Activated naive CD4-positive, alpha-beta T cell treated with anti-CD3 and anti-CD28 coated beads, Interleukin-2, amount 50 U/mL, for 16 hours (primary cell): ENCODE measurements around the gene VWF.
"Not testable (repeated sequence)": the region's sequence is repeated elsewhere in the genome, so short reads cannot be mapped to it uniquely, and the experiment has no call there.

Experiments used
- DNase-seq: peaks from one replicate; pipeline ENCODE4 v3.0.0-alpha.2; 2020

VWF gene

GRCh38 chr12:6102021-6102420 is 22.4 kb downstream of the VWF start:
- DNase-seq = not testable (repeated sequence)

- DNase-seq = no peak
Observed at GRCh38 chr12:6099316-6099715, 25.2 kb downstream of the VWF start.

- DNase-seq = no peak
Observed at GRCh38 chr12:6097411-6097810, 27.1 kb downstream of the VWF start.

- no peak for DNase-seq
Observed at GRCh38 chr12:6096527-6096926, 27.9 kb downstream of the VWF start.

GRCh38 chr12:6095269-6095668 is 29.2 kb downstream of the VWF start:
- no peak for DNase-seq

GRCh38 chr12:6093764-6094163 is 30.7 kb downstream of the VWF start:
- no peak for DNase-seq

- DNase-seq = no peak
Observed at GRCh38 chr12:6092784-6093722, 31.4 kb downstream of the VWF start.

- DNase-seq = no peak
Observed at GRCh38 chr12:6091786-6092566, 32.5 kb downstream of the VWF start.

GRCh38 chr12:6090803-6091202 is 33.7 kb downstream of the VWF start:
- DNase-seq = no peak

- DNase-seq = no peak
Observed at GRCh38 chr12:6088921-6089747, 35.3 kb downstream of the VWF start.

GRCh38 chr12:6086316-6086715 is 38.2 kb downstream of the VWF start:
- DNase-seq = no peak

GRCh38 chr12:6085841-6086240 is 38.6 kb downstream of the VWF start:
- DNase-seq = no peak

GRCh38 chr12:6084969-6085450 is 39.5 kb downstream of the VWF start:
- DNase-seq = no peak

- DNase-seq = no peak
Observed at GRCh38 chr12:6084261-6084968, 40.1 kb downstream of the VWF start.

GRCh38 chr12:6083601-6084000 is 40.9 kb downstream of the VWF start:
- no peak for DNase-seq

GRCh38 chr12:6082613-6083012 is 41.9 kb downstream of the VWF start:
- no peak for DNase-seq

- DNase-seq = no peak
Observed at GRCh38 chr12:6080149-6081045, 44.1 kb downstream of the VWF start.

- DNase-seq = no peak
Observed at GRCh38 chr12:6078398-6079096, 45.9 kb downstream of the VWF start.

GRCh38 chr12:6077692-6078083 is 46.8 kb downstream of the VWF start:
- no peak for DNase-seq
